Glutamatergic neuron (in vitro differentiated cells): ENCODE results near the gene RGP1. TPM values are rescaled to one million over a fixed set of nuclear protein-coding genes. Genes with fewer than 3 reads are reported as not detected.

Experiments
- DNase-seq: peaks from one replicate; pipeline ENCODE4 v3.0.0; 2022
- H3K27ac Mint-ChIP-seq: one replicate; pipeline ENCODE4 v1.8.0; 2020; ENCODE audit warnings: mild to moderate bottlenecking, mixed read lengths, inconsistent platforms; ENCODE audit not compliant: unreplicated experiment
- H3K27me3 Mint-ChIP-seq: one replicate; pipeline ENCODE4 v1.8.0; 2020; ENCODE audit warnings: mild to moderate bottlenecking, moderate library complexity, mixed read lengths, inconsistent platforms; ENCODE audit not compliant: unreplicated experiment
- H3K36me3 Mint-ChIP-seq: one replicate; pipeline ENCODE4 v1.8.0; 2020; ENCODE audit warnings: mild to moderate bottlenecking, mixed read lengths, inconsistent platforms; ENCODE audit not compliant: unreplicated experiment
- H3K4me1 Mint-ChIP-seq: one replicate; pipeline ENCODE4 v1.8.0; 2020; ENCODE audit warnings: mild to moderate bottlenecking, low read depth, mixed read lengths, inconsistent platforms; ENCODE audit not compliant: unreplicated experiment
- H3K4me3 Mint-ChIP-seq: one replicate; pipeline ENCODE4 v1.8.0; 2020; ENCODE audit warnings: mild to moderate bottlenecking, mixed read lengths, inconsistent platforms; ENCODE audit not compliant: unreplicated experiment
- H3K9me3 Mint-ChIP-seq: one replicate; pipeline ENCODE4 v1.8.0; 2020; ENCODE audit warnings: mild to moderate bottlenecking, moderate library complexity, mixed read lengths, inconsistent platforms; ENCODE audit not compliant: unreplicated experiment
- CTCF ChIP-seq: fragments of 200-600 bp; sonication (generic); IDR thresholded peaks from one replicate; pipeline ENCODE4 v1.5.0; 2021; ENCODE audit not compliant: partially characterized antibody, unreplicated experiment
- total RNA-seq: library from RNA; stranded (reverse); fragmentation: NEBNext Ultra II Directional; extraction: Animal tissue kit (Norgen Biotek cat#: 25700); gene quantifications from one replicate; pipeline ENCODE4 v1.2.1, GENCODE V29; 2021; ENCODE audit not compliant: unreplicated experiment

RGP1 gene
- total RNA-seq, 1 donor from 2014 or later, result 44.0 TPM

DNA sequence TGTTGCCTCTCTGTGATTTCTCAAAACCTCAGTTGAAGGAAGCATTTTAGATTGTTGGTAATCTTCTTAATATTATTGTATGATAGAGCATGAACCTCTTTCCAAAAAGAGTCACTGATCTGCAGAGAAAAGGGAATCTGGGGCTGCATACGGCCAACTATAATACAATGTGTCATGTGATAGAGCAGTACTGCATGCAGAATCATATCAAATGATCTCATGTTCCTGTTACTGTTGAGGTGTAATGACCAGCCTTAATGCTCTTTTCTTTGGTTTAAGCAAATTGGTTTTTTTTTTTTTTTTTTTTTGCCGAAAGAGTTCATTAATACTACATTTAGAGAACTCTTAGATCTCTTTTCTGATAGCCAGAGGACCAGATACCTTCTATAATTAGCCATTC lies 17.9 kb downstream of the RGP1 start:
- H3K4me3 Mint-ChIP-seq, result no peak overlapping the region
- no peaks in the 10 kb centered on the region for H3K4me1 Mint-ChIP-seq
- H3K9me3 Mint-ChIP-seq, result no peaks in the 10 kb centered on the region
- no peak for DNase-seq
- H3K27me3 Mint-ChIP-seq, result no peaks in the 10 kb centered on the region
- no peak overlapping the region for H3K27ac Mint-ChIP-seq
- TF ChIP-seq CTCF, result no peak
- H3K36me3 Mint-ChIP-seq, result no peaks in the 10 kb centered on the region

GRCh38 chr9:35767458-35767857 lies 18.4 kb downstream of the RGP1 start:
- DNase-seq, result no peak
- H3K4me1 Mint-ChIP-seq, result no peaks in the 10 kb centered on the region
- no peak overlapping the region for H3K27ac Mint-ChIP-seq
- no peak overlapping the region for H3K4me3 Mint-ChIP-seq
- no peaks in the 10 kb centered on the region for H3K27me3 Mint-ChIP-seq
- no peaks in the 10 kb centered on the region for H3K9me3 Mint-ChIP-seq
- no peaks in the 10 kb centered on the region for H3K36me3 Mint-ChIP-seq
- no peak for TF ChIP-seq CTCF

- Mint-ChIP-seq H3K27ac (no peak overlapping the region), H3K9me3 (no peaks in the 10 kb centered on the region), H3K4me1 (no peaks in the 10 kb centered on the region), H3K4me3 (no peak overlapping the region), H3K36me3 (no peaks in the 10 kb centered on the region), H3K27me3 (no peaks in the 10 kb centered on the region)
- TF ChIP-seq CTCF, result no peak
- DNase-seq, result no peak
These were observed 20.7 kb downstream of the RGP1 start for GRCh38 chr9:35769763-35770162.

- TF ChIP-seq CTCF, result no peak
- Mint-ChIP-seq H3K27me3 (peaks cover under 1% of the 10 kb centered on the region), H3K36me3 (no peaks in the 10 kb centered on the region), H3K9me3 (no peaks in the 10 kb centered on the region), H3K4me3 (no peak overlapping the region), H3K27ac (no peak overlapping the region), H3K4me1 (peaks cover 12% of the 10 kb centered on the region)
- no peak for DNase-seq
These were observed 22.0 kb downstream of the RGP1 start for GRCh38 chr9:35771075-35771433.

- no peak for DNase-seq
- Mint-ChIP-seq H3K27ac (no peak overlapping the region), H3K27me3 (peaks cover 3% of the 10 kb centered on the region), H3K4me3 (no peak overlapping the region), H3K36me3 (no peaks in the 10 kb centered on the region), H3K9me3 (no peaks in the 10 kb centered on the region), H3K4me1 (peaks cover 13% of the 10 kb centered on the region)
- no peak for TF ChIP-seq CTCF
These were observed 22.4 kb downstream of the RGP1 start for GRCh38 chr9:35771534-35771933.
